GM12878 (cell line): ENCODE measurements around the gene ZNF436. TPM values are rescaled to one million over a fixed set of nuclear protein-coding genes. Genes with fewer than 3 reads are reported as not detected.
A peak's percentile ranks its signal among the peaks of the same experiment; 100 is the strongest.

ENCODE experiments used
- CBX5 ChIP-seq: sonication (generic); IDR thresholded peaks from 2 replicates; pipeline ENCODE4 v1.6.1; 2016; ENCODE audit warnings: low read depth, moderate library complexity, mild to moderate bottlenecking, inconsistent platforms
- CREM ChIP-seq: IDR thresholded peaks from 2 replicates; pipeline ENCODE4 v1.6.1; 2014; ENCODE audit warnings: antibody characterized with exemption, low read depth
- FOS ChIP-seq: IDR thresholded peaks from 3 replicates; pipeline ENCODE4 v1.6.1; 2011; ENCODE audit warnings: borderline replicate concordance; ENCODE audit not compliant: insufficient read length; ENCODE audit errors: extremely low read depth
- HDGF ChIP-seq: fragments of 450-650 bp; IDR thresholded peaks from 2 replicates; pipeline ENCODE4 v1.6.1; 2016; ENCODE audit warnings: antibody characterized with exemption
- KDM1A ChIP-seq: fragments of 200-600 bp; sonication (generic); IDR thresholded peaks from 2 replicates; pipeline ENCODE4 v1.6.1; 2016; ENCODE audit warnings: borderline replicate concordance
- MTA3 ChIP-seq: IDR thresholded peaks from 2 replicates; pipeline ENCODE4 v1.6.1; 2012; ENCODE audit warnings: low read length, inconsistent platforms, borderline replicate concordance
- MXI1 ChIP-seq: fragments of 150-350 bp; IDR thresholded peaks from 2 replicates; pipeline ENCODE4 v1.6.1; 2011; ENCODE audit warnings: low read depth, mild to moderate bottlenecking, inconsistent platforms, low read length, improper control_type of control experiment
- NR2C1 ChIP-seq: fragments of 450-650 bp; IDR thresholded peaks from 2 replicates; pipeline ENCODE4 v1.6.1; 2017; ENCODE audit warnings: antibody characterized with exemption, mild to moderate bottlenecking, moderate library complexity
- RAD51 ChIP-seq: fragments of 450-650 bp; IDR thresholded peaks from 2 replicates; pipeline ENCODE4 v1.6.1; 2016; ENCODE audit warnings: moderate library complexity, mild to moderate bottlenecking, inconsistent platforms
- RB1 ChIP-seq: fragments of 450-650 bp; formaldehyde crosslinking; IDR thresholded peaks from 2 replicates; pipeline ENCODE4 v1.6.1; 2017; ENCODE audit warnings: mild to moderate bottlenecking, borderline replicate concordance
- RBBP5 ChIP-seq: fragments of 200-600 bp; sonication (generic); conservative IDR thresholded peaks from 2 replicates; pipeline ENCODE4 v1.6.1; 2016
- RUNX3 ChIP-seq: IDR thresholded peaks from 2 replicates; pipeline ENCODE4 v1.6.1; 2012; ENCODE audit warnings: low read length, inconsistent platforms
- SMARCA5 ChIP-seq: fragments of 450-650 bp; IDR thresholded peaks from 2 replicates; pipeline ENCODE4 v1.6.1; 2017; ENCODE audit warnings: mild to moderate bottlenecking
- TCF7 ChIP-seq: IDR thresholded peaks from 2 replicates; pipeline ENCODE4 v1.6.1; 2014; ENCODE audit warnings: antibody characterized with exemption, borderline replicate concordance
- YBX1 ChIP-seq: fragments of 450-650 bp; IDR thresholded peaks from 2 replicates; pipeline ENCODE4 v1.6.1; 2016; ENCODE audit warnings: antibody characterized with exemption
- ZNF24 ChIP-seq: fragments of 450-650 bp; IDR thresholded peaks from 2 replicates; pipeline ENCODE4 v1.6.1; 2017; ENCODE audit warnings: antibody characterized with exemption, mild to moderate bottlenecking
- ZZZ3 ChIP-seq: IDR thresholded peaks from 2 replicates; pipeline ENCODE4 v1.6.1; 2011; ENCODE audit warnings: low read depth; ENCODE audit not compliant: control insufficient read depth, insufficient read length
- polyA plus RNA-seq, 11 experiments: library from polyadenylated mRNA; depleted of rRNA in 4 of 11; unstranded in 6 of 11; stranded (reverse) in 5 of 11; fragments of >200 nt; fragmentation: Nextera tagmentation in 4 of 11; fragmentation: Illumina TruSeq in 1 of 11; extraction: Ambion mirVana in 4 of 11; extraction: Trizol in 1 of 11; gene quantifications; 1 replicate in 1 of 11; 2 replicates in 10 of 11; pipeline versions ENCODE4 v1.2.1 to v1.2.3, GENCODE V29; 2011 to 2016; ENCODE audit warnings: inconsistent platforms in 2 of 11, missing spikeins in 2 of 11, low read depth in 1 of 11
- total RNA-seq, 4 experiments: library from RNA; depleted of rRNA in 3 of 4; stranded (reverse); fragments of >200 nt in 3 of 4; fragmentation: Illumina TruSeq in 1 of 4; extraction: Trizol in 1 of 4; gene quantifications; 2 replicates each; pipeline versions ENCODE4 v1.2.1 to v1.2.3, GENCODE V29; 2013 to 2021
- TF ChIP-seq, protein P1 (sequence below): IDR thresholded peaks from 2 replicates; pipeline ENCODE4 v1.6.1; 2012; ENCODE audit warnings: improper control_type of control experiment, low read depth, low read length; ENCODE audit not compliant: insufficient replicate concordance
- TF ChIP-seq, protein P2 (sequence below): IDR thresholded peaks from 2 replicates; pipeline ENCODE4 v1.6.1; 2011; ENCODE audit warnings: low read depth, low read length, improper control_type of control experiment, borderline replicate concordance
- TF ChIP-seq, protein P3 (sequence below): fragments of 450-650 bp; IDR thresholded peaks from 2 replicates; pipeline ENCODE4 v1.6.1; 2016; ENCODE audit warnings: mild to moderate bottlenecking
- TF ChIP-seq, protein P4 (sequence below): fragments of 450-650 bp; formaldehyde crosslinking; IDR thresholded peaks from 2 replicates; pipeline ENCODE4 v1.5.0; 2022; ENCODE audit warnings: mild to moderate bottlenecking, missing genetic modification characterization

Gene ZNF436
- total and polyA plus RNA-seq, 10 of the 15 experiments (the other 5 are each of a cell fraction or from before 2014, with no cell fraction given), result 0.85 to 4.7 (median 3.0) TPM

DNA sequence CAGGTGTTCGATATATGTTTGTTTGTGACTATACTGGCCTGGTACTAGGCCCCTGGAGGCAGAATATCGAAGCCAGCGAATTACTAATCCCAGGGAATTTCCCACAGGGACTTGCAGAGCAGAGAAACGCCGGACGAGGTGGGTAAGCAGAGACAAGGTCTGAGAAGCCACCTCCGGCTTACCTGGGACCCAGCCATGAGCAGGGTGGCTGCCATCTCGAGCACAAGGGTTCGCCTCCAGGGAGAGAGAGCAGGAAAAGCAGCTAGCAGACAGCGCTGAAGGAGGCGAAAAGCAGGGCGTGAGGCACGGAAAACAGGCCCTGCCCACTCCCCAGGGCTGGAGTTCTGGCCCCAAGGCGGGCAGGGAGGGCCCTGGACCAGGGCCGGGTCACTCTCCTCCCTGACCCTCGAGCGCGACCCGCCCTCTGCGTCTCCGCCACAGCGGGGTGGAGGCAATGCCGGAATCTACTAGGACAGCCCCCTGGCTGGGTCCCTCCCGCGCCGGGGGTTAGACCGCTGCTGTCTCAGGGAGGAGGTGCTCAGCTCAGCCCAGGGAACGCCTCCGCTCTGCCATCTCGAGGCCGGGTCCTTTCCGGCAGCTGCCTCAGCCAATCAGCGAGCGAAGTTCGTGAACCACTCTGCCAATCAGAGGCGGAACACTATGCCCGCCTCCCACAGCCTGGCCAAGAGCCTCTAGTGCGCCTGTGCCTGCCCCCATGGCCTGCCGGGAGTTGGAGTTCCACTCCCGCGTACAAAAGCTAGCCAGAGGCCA, 1.7 kb downstream of the ZNF436 start (continued):
- TF ChIP-seq YBX1 (no peak), KDM1A (no peak), RB1 (peak; percentile 14; the same call in 1 of the 2 replicates), SMARCA5 (0 out of 2 replicates have a peak, but pooled peaks have one; percentile 63), MTA3 (no peak), CBX5 (no peak), HDGF (peak; percentile 92), MXI1 (peak; percentile 31), NR2C1 (no peak), CREM (no peak), FOS (peak; percentile 82), RAD51 (no peak), ZZZ3 (no peak), RUNX3 (no peak), TCF7 (no peak), ZNF24 (no peak), RBBP5 (no peak)
- TF ChIP-seq, protein P1, sequence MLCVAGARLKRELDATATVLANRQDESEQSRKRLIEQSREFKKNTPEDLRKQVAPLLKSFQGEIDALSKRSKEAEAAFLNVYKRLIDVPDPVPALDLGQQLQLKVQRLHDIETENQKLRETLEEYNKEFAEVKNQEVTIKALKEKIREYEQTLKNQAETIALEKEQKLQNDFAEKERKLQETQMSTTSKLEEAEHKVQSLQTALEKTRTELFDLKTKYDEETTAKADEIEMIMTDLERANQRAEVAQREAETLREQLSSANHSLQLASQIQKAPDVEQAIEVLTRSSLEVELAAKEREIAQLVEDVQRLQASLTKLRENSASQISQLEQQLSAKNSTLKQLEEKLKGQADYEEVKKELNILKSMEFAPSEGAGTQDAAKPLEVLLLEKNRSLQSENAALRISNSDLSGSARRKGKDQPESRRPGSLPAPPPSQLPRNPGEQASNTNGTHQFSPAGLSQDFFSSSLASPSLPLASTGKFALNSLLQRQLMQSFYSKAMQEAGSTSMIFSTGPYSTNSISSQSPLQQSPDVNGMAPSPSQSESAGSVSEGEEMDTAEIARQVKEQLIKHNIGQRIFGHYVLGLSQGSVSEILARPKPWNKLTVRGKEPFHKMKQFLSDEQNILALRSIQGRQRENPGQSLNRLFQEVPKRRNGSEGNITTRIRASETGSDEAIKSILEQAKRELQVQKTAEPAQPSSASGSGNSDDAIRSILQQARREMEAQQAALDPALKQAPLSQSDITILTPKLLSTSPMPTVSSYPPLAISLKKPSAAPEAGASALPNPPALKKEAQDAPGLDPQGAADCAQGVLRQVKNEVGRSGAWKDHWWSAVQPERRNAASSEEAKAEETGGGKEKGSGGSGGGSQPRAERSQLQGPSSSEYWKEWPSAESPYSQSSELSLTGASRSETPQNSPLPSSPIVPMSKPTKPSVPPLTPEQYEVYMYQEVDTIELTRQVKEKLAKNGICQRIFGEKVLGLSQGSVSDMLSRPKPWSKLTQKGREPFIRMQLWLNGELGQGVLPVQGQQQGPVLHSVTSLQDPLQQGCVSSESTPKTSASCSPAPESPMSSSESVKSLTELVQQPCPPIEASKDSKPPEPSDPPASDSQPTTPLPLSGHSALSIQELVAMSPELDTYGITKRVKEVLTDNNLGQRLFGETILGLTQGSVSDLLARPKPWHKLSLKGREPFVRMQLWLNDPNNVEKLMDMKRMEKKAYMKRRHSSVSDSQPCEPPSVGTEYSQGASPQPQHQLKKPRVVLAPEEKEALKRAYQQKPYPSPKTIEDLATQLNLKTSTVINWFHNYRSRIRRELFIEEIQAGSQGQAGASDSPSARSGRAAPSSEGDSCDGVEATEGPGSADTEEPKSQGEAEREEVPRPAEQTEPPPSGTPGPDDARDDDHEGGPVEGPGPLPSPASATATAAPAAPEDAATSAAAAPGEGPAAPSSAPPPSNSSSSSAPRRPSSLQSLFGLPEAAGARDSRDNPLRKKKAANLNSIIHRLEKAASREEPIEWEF, result no peak
- TF ChIP-seq, protein P2, sequence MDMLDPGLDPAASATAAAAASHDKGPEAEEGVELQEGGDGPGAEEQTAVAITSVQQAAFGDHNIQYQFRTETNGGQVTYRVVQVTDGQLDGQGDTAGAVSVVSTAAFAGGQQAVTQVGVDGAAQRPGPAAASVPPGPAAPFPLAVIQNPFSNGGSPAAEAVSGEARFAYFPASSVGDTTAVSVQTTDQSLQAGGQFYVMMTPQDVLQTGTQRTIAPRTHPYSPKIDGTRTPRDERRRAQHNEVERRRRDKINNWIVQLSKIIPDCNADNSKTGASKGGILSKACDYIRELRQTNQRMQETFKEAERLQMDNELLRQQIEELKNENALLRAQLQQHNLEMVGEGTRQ, result no peak
- TF ChIP-seq, protein P3, sequence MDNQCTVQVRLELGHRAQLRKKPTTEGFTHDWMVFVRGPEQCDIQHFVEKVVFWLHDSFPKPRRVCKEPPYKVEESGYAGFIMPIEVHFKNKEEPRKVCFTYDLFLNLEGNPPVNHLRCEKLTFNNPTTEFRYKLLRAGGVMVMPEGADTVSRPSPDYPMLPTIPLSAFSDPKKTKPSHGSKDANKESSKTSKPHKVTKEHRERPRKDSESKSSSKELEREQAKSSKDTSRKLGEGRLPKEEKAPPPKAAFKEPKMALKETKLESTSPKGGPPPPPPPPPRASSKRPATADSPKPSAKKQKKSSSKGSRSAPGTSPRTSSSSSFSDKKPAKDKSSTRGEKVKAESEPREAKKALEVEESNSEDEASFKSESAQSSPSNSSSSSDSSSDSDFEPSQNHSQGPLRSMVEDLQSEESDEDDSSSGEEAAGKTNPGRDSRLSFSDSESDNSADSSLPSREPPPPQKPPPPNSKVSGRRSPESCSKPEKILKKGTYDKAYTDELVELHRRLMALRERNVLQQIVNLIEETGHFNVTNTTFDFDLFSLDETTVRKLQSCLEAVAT, result 0 out of 2 replicates have a peak, but pooled peaks have one; percentile 23
- TF ChIP-seq, protein P4, sequence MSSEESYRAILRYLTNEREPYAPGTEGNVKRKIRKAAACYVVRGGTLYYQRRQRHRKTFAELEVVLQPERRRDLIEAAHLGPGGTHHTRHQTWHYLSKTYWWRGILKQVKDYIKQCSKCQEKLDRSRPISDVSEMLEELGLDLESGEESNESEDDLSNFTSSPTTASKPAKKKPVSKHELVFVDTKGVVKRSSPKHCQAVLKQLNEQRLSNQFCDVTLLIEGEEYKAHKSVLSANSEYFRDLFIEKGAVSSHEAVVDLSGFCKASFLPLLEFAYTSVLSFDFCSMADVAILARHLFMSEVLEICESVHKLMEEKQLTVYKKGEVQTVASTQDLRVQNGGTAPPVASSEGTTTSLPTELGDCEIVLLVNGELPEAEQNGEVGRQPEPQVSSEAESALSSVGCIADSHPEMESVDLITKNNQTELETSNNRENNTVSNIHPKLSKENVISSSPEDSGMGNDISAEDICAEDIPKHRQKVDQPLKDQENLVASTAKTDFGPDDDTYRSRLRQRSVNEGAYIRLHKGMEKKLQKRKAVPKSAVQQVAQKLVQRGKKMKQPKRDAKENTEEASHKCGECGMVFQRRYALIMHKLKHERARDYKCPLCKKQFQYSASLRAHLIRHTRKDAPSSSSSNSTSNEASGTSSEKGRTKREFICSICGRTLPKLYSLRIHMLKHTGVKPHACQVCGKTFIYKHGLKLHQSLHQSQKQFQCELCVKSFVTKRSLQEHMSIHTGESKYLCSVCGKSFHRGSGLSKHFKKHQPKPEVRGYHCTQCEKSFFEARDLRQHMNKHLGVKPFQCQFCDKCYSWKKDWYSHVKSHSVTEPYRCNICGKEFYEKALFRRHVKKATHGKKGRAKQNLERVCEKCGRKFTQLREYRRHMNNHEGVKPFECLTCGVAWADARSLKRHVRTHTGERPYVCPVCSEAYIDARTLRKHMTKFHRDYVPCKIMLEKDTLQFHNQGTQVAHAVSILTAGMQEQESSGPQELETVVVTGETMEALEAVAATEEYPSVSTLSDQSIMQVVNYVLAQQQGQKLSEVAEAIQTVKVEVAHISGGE (CRISPR knock-in tag), result no peak
